Gastrocnemius medialis (tissue), 4 donors: ENCODE measurements around the gene CHST15. TPM values are rescaled to one million over a fixed set of nuclear protein-coding genes. Genes with fewer than 3 reads are reported as not detected.
A peak's percentile ranks its signal among the peaks of the same experiment; 100 is the strongest.

Experiments used
- ATAC-seq, 2 donors: fragments of 150-250 bp; one replicate each; pipeline ENCODE4 v1.9.1; 2016
- DNase-seq, 2 donors: peaks; one replicate each; pipeline ENCODE4 v3.0.0-alpha.2; 2019
- H3K27ac ChIP-seq, 4 donors: fragments of 200-600 bp; sonication (generic); 1 replicate in 1 of 4; 2 replicates in 3 of 4; pipeline ENCODE4 v1.5.1; 2016 to 2018; ENCODE audit warnings: mild to moderate bottlenecking in 2 of 4, moderate library complexity in 1 of 4
- H3K27me3 ChIP-seq, 3 donors: fragments of 200-600 bp; sonication (generic) in 2 of 3; 1 replicate in 1 of 3; 2 replicates in 2 of 3; pipeline versions ENCODE4 v1.5.1 to v1.6.0; 2016 to 2019; ENCODE audit warnings: mild to moderate bottlenecking in 1 of 3, moderate library complexity in 1 of 3
- H3K36me3 ChIP-seq, 2 donors: fragments of 200-600 bp; sonication (generic) in 1 of 2; one replicate each; pipeline ENCODE4 v1.5.1; 2017 to 2018
- H3K4me1 ChIP-seq, 2 donors: fragments of 200-600 bp; sonication (generic) in 1 of 2; one replicate each; pipeline ENCODE4 v1.5.1; 2016 to 2017; ENCODE audit warnings: mild to moderate bottlenecking in 2 of 2
- H3K4me3 ChIP-seq, 4 donors: fragments of 200-600 bp; sonication (generic) in 3 of 4; 1 replicate in 1 of 4; 2 replicates in 3 of 4; pipeline ENCODE4 v1.5.1; 2016 to 2019; ENCODE audit warnings: mild to moderate bottlenecking in 2 of 4
- H3K9me3 ChIP-seq, 3 donors: fragments of 200-600 bp; sonication (generic) in 2 of 3; 1 replicate in 1 of 3; 2 replicates in 2 of 3; pipeline ENCODE4 v1.5.1; 2016 to 2019
- POLR2A ChIP-seq, 2 donors: fragments of 450-650 bp; IDR thresholded peaks; one replicate each; pipeline ENCODE4 v1.6.1; 2017; ENCODE audit warnings: antibody characterized with exemption in 2 of 2, mild to moderate bottlenecking in 2 of 2, moderate library complexity in 2 of 2
- in situ Hi-C, 4 donors: fragments of 200-750 bp; cut with MboI; loops; one replicate each; pipeline versions ENCODE4 v1.15.0 to v1.8.0; 2017; ENCODE audit warnings: low sequenced_read_pairs in 4 of 4
- intact Hi-C: fragments of 100-400 bp; cut with DNase I; formaldehyde crosslinking; loops from one replicate; pipeline ENCODE4 v1.15.1; 2023; ENCODE audit warnings: low total_unique reads
- total RNA-seq, 4 donors: library from RNA; depleted of rRNA; stranded (reverse); fragments of >200 nt; gene quantifications; one replicate each; pipeline versions ENCODE4 v1.1.0 to v1.2.3, GENCODE V29; 2016
- TF ChIP-seq, protein P1 (sequence below), 5 experiments: fragments of 450-650 bp in 3 of 5; fragments of 200-600 bp in 2 of 5; sonication (generic) in 2 of 5; IDR thresholded peaks in 4 of 5; conservative IDR thresholded peaks in 1 of 5; 1 replicate in 4 of 5; 2 replicates in 1 of 5; pipeline ENCODE4 v1.5.1; 2016 to 2019; ENCODE audit warnings: antibody characterized with exemption in 5 of 5, mild to moderate bottlenecking in 3 of 5, moderate library complexity in 3 of 5

The CHST15 gene
- total RNA-seq, 4 donors from 2014 or later = 9.0 to 32.2 (median 20.3) TPM

DNA sequence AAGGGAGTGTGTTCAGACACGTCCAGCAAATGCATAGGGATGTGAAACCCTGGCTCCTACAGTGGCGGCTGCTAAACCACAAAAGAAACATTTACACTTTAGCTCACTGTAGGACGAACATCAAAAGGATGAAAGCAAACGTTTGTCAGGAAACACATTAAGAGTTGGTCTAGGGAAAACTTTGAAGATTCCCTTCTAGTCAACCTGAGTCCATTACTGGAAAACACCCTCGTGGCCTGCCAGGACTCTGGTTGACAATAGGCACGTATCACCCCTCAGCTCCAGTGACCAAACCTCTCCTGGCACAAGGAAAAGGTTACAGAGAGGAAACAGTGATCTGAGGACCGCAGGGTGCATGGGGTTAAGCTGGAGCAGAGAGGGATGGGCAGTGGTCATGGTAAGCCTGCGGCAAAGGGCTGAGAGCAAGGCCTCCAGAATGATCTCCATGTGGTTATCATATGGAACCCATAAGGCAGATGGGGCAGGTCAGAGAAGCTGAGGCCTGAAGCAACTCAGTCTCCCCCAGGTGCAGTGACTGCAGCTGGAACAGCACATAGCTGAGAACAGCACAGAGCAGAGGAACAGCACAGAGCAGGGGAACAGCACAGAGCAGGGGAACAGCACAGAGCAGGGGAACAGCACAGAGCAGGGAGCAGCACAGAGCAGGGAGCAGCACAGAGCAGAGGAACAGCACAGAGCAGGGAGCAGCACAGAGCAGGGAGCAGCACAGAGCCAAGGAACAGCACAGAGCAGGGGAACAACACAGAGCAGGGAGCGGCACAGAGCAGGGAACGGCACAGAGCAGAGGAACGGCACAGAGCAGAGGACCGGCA is 49.9 kb downstream of the CHST15 start:
- TF ChIP-seq, protein P1, sequence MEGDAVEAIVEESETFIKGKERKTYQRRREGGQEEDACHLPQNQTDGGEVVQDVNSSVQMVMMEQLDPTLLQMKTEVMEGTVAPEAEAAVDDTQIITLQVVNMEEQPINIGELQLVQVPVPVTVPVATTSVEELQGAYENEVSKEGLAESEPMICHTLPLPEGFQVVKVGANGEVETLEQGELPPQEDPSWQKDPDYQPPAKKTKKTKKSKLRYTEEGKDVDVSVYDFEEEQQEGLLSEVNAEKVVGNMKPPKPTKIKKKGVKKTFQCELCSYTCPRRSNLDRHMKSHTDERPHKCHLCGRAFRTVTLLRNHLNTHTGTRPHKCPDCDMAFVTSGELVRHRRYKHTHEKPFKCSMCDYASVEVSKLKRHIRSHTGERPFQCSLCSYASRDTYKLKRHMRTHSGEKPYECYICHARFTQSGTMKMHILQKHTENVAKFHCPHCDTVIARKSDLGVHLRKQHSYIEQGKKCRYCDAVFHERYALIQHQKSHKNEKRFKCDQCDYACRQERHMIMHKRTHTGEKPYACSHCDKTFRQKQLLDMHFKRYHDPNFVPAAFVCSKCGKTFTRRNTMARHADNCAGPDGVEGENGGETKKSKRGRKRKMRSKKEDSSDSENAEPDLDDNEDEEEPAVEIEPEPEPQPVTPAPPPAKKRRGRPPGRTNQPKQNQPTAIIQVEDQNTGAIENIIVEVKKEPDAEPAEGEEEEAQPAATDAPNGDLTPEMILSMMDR (IDR thresholded peaks at IDR 0.05 in 4 of 5, conservative IDR thresholded peaks at IDR 0.05 in 1 of 5) = no peak
- TF ChIP-seq POLR2A (IDR thresholded peaks at IDR 0.05) = no peak
- peak overlapping the region in 2 of 4 donors; percentile 1 to 15 for H3K4me3 ChIP-seq
- H3K27ac ChIP-seq = peak overlapping the region; percentile 46 to 82 (median 62)
- H3K36me3 ChIP-seq = no peaks in the 10 kb centered on the region
- intact Hi-C loops = loop anchor here (5.0 kb wide), 1 partner anchor 49 kb away; the partner anchor contains the start of gene CHST15
- no peaks in the 10 kb centered on the region for H3K27me3 ChIP-seq
- in situ Hi-C loops = no loop called here
- H3K9me3 ChIP-seq = no peaks in the 10 kb centered on the region
- H3K4me1 ChIP-seq = peaks cover 10 to 17% of the 10 kb centered on the region in 2 donors
- ATAC-seq (no peak), DNase-seq (no peak)

DNA sequence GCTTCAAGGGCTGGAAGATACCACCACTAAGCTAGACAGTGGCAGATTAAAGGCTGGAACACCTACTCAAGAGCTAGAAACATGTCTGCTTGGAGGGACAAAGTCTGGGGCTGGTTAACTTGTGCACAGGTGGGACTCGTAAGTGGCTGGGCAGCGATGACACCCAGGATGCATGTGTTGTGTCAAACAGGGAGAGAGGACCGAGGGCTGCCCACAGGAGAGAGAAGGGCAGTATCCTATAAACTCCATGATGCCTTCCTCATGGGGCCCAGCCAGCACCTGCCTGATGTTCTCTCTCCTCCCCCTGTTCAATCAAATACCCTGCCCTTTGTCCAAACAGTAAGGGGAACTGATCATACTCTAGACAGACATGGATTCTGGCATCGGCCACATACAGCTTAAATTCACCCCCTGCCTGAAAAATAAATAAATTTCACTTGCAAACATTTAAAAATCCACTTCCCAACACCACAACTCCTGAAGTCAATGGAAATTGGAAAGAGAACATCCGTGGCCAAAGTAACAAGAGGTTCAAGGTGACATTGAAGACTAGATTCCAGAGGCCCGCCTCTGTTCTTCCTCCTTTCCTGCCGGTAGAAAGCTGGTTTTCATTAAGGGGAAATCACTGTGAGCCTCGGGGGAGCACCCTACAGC is 50.6 kb downstream of the CHST15 start:
- DNase-seq = no peak
- no peak for TF ChIP-seq POLR2A (IDR thresholded peaks at IDR 0.05)
- TF ChIP-seq, protein P1 (IDR thresholded peaks at IDR 0.05 in 4 of 5, conservative IDR thresholded peaks at IDR 0.05 in 1 of 5) = no peak
- in situ Hi-C loops (no loop called here), intact Hi-C loops (loop anchor here (5.0 kb wide), 1 partner anchor 50 kb away; the partner anchor contains the start of gene CHST15)
- H3K4me3 ChIP-seq = no peak overlapping the region
- no peak for ATAC-seq
- H3K27me3 ChIP-seq = no peaks in the 10 kb centered on the region
- H3K4me1 ChIP-seq = peaks cover 10 to 17% of the 10 kb centered on the region in 2 donors
- no peaks in the 10 kb centered on the region for H3K36me3 ChIP-seq
- no peak overlapping the region for H3K27ac ChIP-seq
- H3K9me3 ChIP-seq = no peaks in the 10 kb centered on the region

DNA sequence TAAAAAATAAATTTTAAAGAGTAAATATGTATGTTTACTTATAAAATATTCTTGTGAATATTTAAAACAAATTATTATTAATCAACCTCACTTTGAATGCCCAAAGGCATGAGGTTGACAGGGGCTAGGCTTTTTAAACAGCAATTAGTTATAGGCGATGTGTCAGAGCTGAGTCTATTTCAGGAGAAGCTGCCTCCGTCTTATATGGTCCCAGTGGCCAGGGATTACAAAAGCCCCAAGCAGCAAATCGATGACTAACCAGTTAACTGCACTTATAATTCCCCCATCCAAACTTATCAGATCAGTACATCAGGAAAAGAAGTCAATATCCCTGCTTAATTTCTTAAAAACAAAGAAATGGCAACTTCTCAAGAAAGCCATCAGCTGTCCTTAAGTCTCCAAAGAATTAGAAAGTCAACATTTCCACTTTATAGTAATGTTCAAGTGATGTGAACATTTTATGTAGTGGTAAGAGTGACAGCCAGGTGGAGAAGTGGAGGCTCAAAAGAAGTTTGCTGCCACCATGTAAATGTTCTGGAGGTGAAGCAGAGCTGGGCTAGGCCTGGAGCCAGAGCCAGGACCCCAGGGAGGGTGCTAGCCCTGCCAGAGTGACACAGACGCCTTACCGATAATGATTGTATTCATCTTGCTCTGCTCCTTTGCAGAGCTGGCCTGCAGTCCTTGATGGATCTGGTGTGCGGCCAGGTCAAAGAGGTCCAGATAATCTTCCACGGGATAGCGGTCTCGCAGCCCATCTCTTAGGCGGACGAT is 51.5 kb downstream of the CHST15 start:
- Histone ChIP-seq H3K9me3 (no peaks in the 10 kb centered on the region), H3K27ac (no peak overlapping the region), H3K27me3 (no peaks in the 10 kb centered on the region), H3K36me3 (no peaks in the 10 kb centered on the region), H3K4me3 (no peak overlapping the region), H3K4me1 (peaks cover 10 to 17% of the 10 kb centered on the region in 2 donors)
- no peak for DNase-seq
- no peak for ATAC-seq
- in situ Hi-C loops = no loop called here
- TF ChIP-seq, protein P1 (IDR thresholded peaks at IDR 0.05 in 4 of 5, conservative IDR thresholded peaks at IDR 0.05 in 1 of 5) = no peak
- TF ChIP-seq POLR2A (IDR thresholded peaks at IDR 0.05) = no peak
- intact Hi-C loops = loop anchor here (5.0 kb wide), 1 partner anchor 50 kb away; the partner anchor contains the start of gene CHST15

GRCh38 chr10:124040451-124041188 is 52.8 kb downstream of the CHST15 start:
- Histone ChIP-seq H3K4me1 (peaks cover 10 to 17% of the 10 kb centered on the region in 2 donors), H3K9me3 (no peaks in the 10 kb centered on the region), H3K27me3 (no peaks in the 10 kb centered on the region), H3K27ac (no peak overlapping the region), H3K36me3 (no peaks in the 10 kb centered on the region), H3K4me3 (no peak overlapping the region)
- intact Hi-C loops (loop anchor here (5.0 kb wide), 1 partner anchor 52 kb away; the partner anchor contains the start of gene CHST15), in situ Hi-C loops (no loop called here)
- no peak for DNase-seq
- no peak for TF ChIP-seq POLR2A (IDR thresholded peaks at IDR 0.05)
- TF ChIP-seq, protein P1 (IDR thresholded peaks at IDR 0.05 in 4 of 5, conservative IDR thresholded peaks at IDR 0.05 in 1 of 5) = no peak
- ATAC-seq = no peak
